SK-N-SH (cell line): ENCODE data around the gene RELN. TPM values are rescaled to one million over a fixed set of nuclear protein-coding genes. Genes with fewer than 3 reads are reported as not detected.

Experiments
- CTCF ChIA-PET: fragments of 300-600, 350-600 bp; formaldehyde crosslinking; extraction: SDS; loops from one replicate; lab custom pipeline; 2021; lab: Yijun Ruan, JAX
- POLR2A ChIA-PET: fragments of 350-600 bp; sonication (Branson Sonifier 250); formaldehyde crosslinking; extraction: SDS; loops from one replicate; lab custom pipeline; 2020; ENCODE audit warnings: antibody characterized with exemption, inconsistent platforms; lab: Yijun Ruan, JAX
- DNase-seq: peaks from one replicate; pipeline ENCODE4 v3.0.0; 2012
- H2AFZ ChIP-seq: fragments of 200-600 bp; sonication (generic); 2 replicates; pipeline ENCODE4 v1.8.1; 2016; ENCODE audit warnings: antibody characterized with exemption, mild to moderate bottlenecking, low read depth
- H3F3A ChIP-seq: fragments of 200-600 bp; sonication (generic); replicated peaks from 2 replicates; pipeline ENCODE3; 2016; ENCODE audit warnings: antibody characterized with exemption, mild to moderate bottlenecking; ENCODE audit not compliant: insufficient read depth
- H3K27ac ChIP-seq, 2 experiments: fragments of 200-500 bp in 1 of 2; fragments of 200-600 bp in 1 of 2; sonication (Bioruptor generic) in 1 of 2; sonication (generic), shearing (Covaris generic) in 1 of 2; 2 replicates each; pipeline versions ENCODE4 v1.5.1 to v1.6.1; 2014 to 2016; ENCODE audit warnings: low read depth in 2 of 2, inconsistent platforms in 1 of 2, low read length in 1 of 2, mild to moderate bottlenecking in 1 of 2, mixed read lengths in 1 of 2
- H3K27me3 ChIP-seq: fragments of 200-600 bp; sonication (generic), shearing (Covaris generic); 2 replicates; pipeline ENCODE4 v1.6.1; 2016; ENCODE audit warnings: mixed run types; ENCODE audit not compliant: insufficient read depth
- H3K36me3 ChIP-seq, 2 experiments: fragments of 200-500 bp in 1 of 2; fragments of 200-600 bp in 1 of 2; sonication (Bioruptor generic) in 1 of 2; sonication (generic) in 1 of 2; replicated peaks in 1 of 2; 2 replicates each; pipeline versions ENCODE3 to v1.5.1; 2014 to 2016; ENCODE audit warnings: low read length in 1 of 2, mild to moderate bottlenecking in 1 of 2; ENCODE audit not compliant: insufficient read depth in 2 of 2, control insufficient read depth in 1 of 2
- H3K4me1 ChIP-seq, 2 experiments: fragments of 200-500 bp in 1 of 2; fragments of 200-600 bp in 1 of 2; sonication (Bioruptor generic) in 1 of 2; sonication (generic), shearing (Covaris generic) in 1 of 2; 2 replicates each; pipeline versions ENCODE4 v1.5.1 to v1.6.1; 2014 to 2016; ENCODE audit warnings: low read depth in 1 of 2, low read length in 1 of 2, mixed run types in 1 of 2; ENCODE audit not compliant: insufficient read depth in 2 of 2, control insufficient read depth in 1 of 2
- H3K4me2 ChIP-seq: fragments of 200-600 bp; sonication (generic), shearing (Covaris generic); 2 replicates; pipeline ENCODE4 v1.6.1; 2017; ENCODE audit warnings: mixed run types
- H3K4me3 ChIP-seq, 2 experiments: fragments of 200-500 bp in 1 of 2; fragments of 200-600 bp in 1 of 2; sonication (Bioruptor generic) in 1 of 2; sonication (generic), shearing (Covaris generic) in 1 of 2; 2 replicates each; pipeline versions ENCODE4 v1.5.1 to v1.8.1; 2014 to 2016; ENCODE audit warnings: low read depth in 2 of 2, inconsistent platforms in 1 of 2, low read length in 1 of 2, mild to moderate bottlenecking in 1 of 2, mixed read lengths in 1 of 2, moderate library complexity in 1 of 2
- H3K79me2 ChIP-seq: fragments of 200-600 bp; sonication (generic); 2 replicates; pipeline ENCODE4 v1.8.1; 2017; ENCODE audit warnings: mild to moderate bottlenecking; ENCODE audit not compliant: insufficient read depth
- H3K9ac ChIP-seq: fragments of 200-600 bp; sonication (generic); 2 replicates; pipeline ENCODE4 v1.6.1; 2017; ENCODE audit warnings: mixed run types
- H3K9me2 ChIP-seq: fragments of 200-600 bp; sonication (generic); 2 replicates; pipeline ENCODE4 v1.6.1; 2017; ENCODE audit warnings: mixed run types
- H3K9me3 ChIP-seq: fragments of 200-600 bp; sonication (generic); 2 replicates; pipeline ENCODE4 v1.6.1; 2017; ENCODE audit warnings: mixed run types, mild to moderate bottlenecking, moderate library complexity
- H4K20me1 ChIP-seq: fragments of 200-600 bp; sonication (generic); 2 replicates; pipeline ENCODE4 v1.6.1; 2017; ENCODE audit warnings: mild to moderate bottlenecking, mixed run types; ENCODE audit not compliant: insufficient read depth
- CHD2 ChIP-seq: fragments of 150-350 bp; IDR thresholded peaks from 2 replicates; pipeline ENCODE4 v1.6.1; 2018; ENCODE audit warnings: low read length; ENCODE audit not compliant: partially characterized antibody
- FOXJ3 ChIP-seq: sonication (generic); formaldehyde crosslinking; IDR thresholded peaks from 2 replicates; pipeline ENCODE4 v1.5.1; 2020; ENCODE audit warnings: mild to moderate bottlenecking, missing genetic modification reagents
- FOXM1 ChIP-seq: IDR thresholded peaks from 2 replicates; pipeline ENCODE4 v1.4.0; 2012; ENCODE audit warnings: low read depth, mild to moderate bottlenecking
- NFIC ChIP-seq: IDR thresholded peaks from 2 replicates; pipeline ENCODE4 v1.4.0; 2012; ENCODE audit warnings: borderline replicate concordance
- PBX3 ChIP-seq: IDR thresholded peaks from 2 replicates; pipeline ENCODE4; 2012
- POLR2AphosphoS5 ChIP-seq: IDR thresholded peaks from 2 replicates; pipeline ENCODE4 v1.6.1; 2012; ENCODE audit warnings: low read depth, low read length
- RFX5 ChIP-seq: IDR thresholded peaks from 2 replicates; pipeline ENCODE4 v1.6.1; 2012; ENCODE audit warnings: mild to moderate bottlenecking, improper control_type of control experiment, low read length
- RXRA ChIP-seq: IDR thresholded peaks from 2 replicates; pipeline ENCODE4 v1.4.0; 2012; ENCODE audit warnings: low read depth, mild to moderate bottlenecking, borderline replicate concordance
- SIN3A ChIP-seq: IDR thresholded peaks from 2 replicates; pipeline ENCODE4 v1.6.1; 2012; ENCODE audit warnings: low read depth, mild to moderate bottlenecking, low read length, moderate library complexity, borderline replicate concordance
- TAF1 ChIP-seq: IDR thresholded peaks from 2 replicates; pipeline ENCODE4 v1.6.1; 2012; ENCODE audit warnings: low read depth, mild to moderate bottlenecking, low read length, moderate library complexity, borderline replicate concordance
- TCF12 ChIP-seq: IDR thresholded peaks from 2 replicates; pipeline ENCODE4 v1.4.0; 2012
- WGBS: methylation state at CpG from one replicate; pipeline ENCODE4 v1.1.6; 2017; ENCODE audit warnings: low lambda C conversion rate; 5-methylcytosine and 5-hydroxymethylcytosine counted together
- polyA plus RNA-seq, 3 experiments: library from polyadenylated mRNA; depleted of rRNA; stranded (reverse); fragments of >200 nt; gene quantifications; 2 replicates each; pipeline ENCODE4 v1.2.3, GENCODE V29; 2012
- TF ChIP-seq, protein P1 (sequence below): IDR thresholded peaks from 2 replicates; pipeline ENCODE4 v1.4.0; 2012; ENCODE audit warnings: low read depth, borderline replicate concordance
- TF ChIP-seq, protein P2 (sequence below): fragments of 150-350 bp; IDR thresholded peaks from 2 replicates; pipeline ENCODE4 v1.6.1; 2016; ENCODE audit warnings: mild to moderate bottlenecking, low read depth, low read length

The RELN gene
- polyA plus RNA-seq, 1 of the 3 experiments (the other 2 are of a cell fraction): 0.02 TPM

GRCh38 chr7:103711413-103711812, 278.0 kb downstream of the RELN start:
- Histone ChIP-seq H3K9ac (no peak overlapping the region), H3K79me2 (no peaks in the 10 kb centered on the region), H3K4me1 (peaks cover 5 to 17% of the 10 kb centered on the region in 2 experiments; a peak in 2 of 4 replicates), H3F3A (peaks cover 24% of the 10 kb centered on the region), H2AFZ (no peak overlapping the region), H3K9me3 (no peaks in the 10 kb centered on the region), H3K9me2 (no peaks in the 10 kb centered on the region), H3K36me3 (no peaks in the 10 kb centered on the region), H3K4me3 (no peak overlapping the region), H3K27me3 (no peaks in the 10 kb centered on the region), H3K4me2 (no peak overlapping the region), H3K27ac (peak overlapping the region in 1 of 2 experiments; percentile 34; a peak in 2 of 4 replicates), H4K20me1 (no peaks in the 10 kb centered on the region)
- WGBS: 56% methylated on average over 4 of the region's 4 CpGs
- no peak for DNase-seq
- CTCF ChIA-PET: interaction anchor here (1.2 kb wide), 1 partner anchor 20 kb away, joined by 3 read pairs; no protein-coding TSS in a partner anchor
- TF ChIP-seq, protein P1, sequence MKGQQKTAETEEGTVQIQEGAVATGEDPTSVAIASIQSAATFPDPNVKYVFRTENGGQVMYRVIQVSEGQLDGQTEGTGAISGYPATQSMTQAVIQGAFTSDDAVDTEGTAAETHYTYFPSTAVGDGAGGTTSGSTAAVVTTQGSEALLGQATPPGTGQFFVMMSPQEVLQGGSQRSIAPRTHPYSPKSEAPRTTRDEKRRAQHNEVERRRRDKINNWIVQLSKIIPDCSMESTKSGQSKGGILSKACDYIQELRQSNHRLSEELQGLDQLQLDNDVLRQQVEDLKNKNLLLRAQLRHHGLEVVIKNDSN: no peak
- POLR2A ChIA-PET: interaction anchor here (0.5 kb wide), 1 partner anchor 476 kb away, joined by 6 read pairs; no protein-coding TSS in a partner anchor

DNA sequence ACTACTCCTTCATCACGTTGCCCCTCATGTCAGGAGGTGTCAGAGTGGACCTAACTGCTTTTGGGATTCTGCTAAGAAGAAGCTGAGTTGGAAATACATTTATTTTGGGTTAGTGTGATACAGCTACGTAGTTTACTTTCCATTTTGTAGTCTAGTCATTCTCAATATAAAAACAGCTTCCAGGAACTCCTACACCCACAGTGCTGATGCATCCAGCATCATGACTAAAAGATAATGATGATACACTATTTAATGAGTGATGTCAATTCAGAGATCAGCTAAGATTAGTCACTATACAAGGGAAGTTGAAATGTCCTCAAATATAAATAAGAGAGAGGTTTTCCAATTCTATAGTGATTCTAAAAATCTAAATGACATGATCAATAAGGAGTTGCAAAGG, 279.2 kb downstream of the RELN start:
- Histone ChIP-seq H3K79me2 (no peaks in the 10 kb centered on the region), H3K4me1 (peaks cover 5 to 14% of the 10 kb centered on the region in 2 experiments; a peak in 2 of 4 replicates), H3K36me3 (no peaks in the 10 kb centered on the region), H3K9me2 (no peaks in the 10 kb centered on the region), H2AFZ (no peak overlapping the region; the same call in 1 of the 2 replicates), H4K20me1 (no peaks in the 10 kb centered on the region), H3K4me3 (no peak overlapping the region), H3F3A (peaks cover 24% of the 10 kb centered on the region), H3K27me3 (no peaks in the 10 kb centered on the region), H3K9me3 (no peaks in the 10 kb centered on the region), H3K27ac (peak overlapping the region in 1 of 2 experiments; percentile 19; a peak in 2 of 4 replicates), H3K9ac (no peak overlapping the region), H3K4me2 (peak overlapping the region; percentile 1; the same call in 1 of the 2 replicates)
- TF ChIP-seq TCF12: no peak
- TF ChIP-seq RFX5: no peak
- TF ChIP-seq NFIC: no peak
- TF ChIP-seq SIN3A: no peak
- TF ChIP-seq, protein P2, sequence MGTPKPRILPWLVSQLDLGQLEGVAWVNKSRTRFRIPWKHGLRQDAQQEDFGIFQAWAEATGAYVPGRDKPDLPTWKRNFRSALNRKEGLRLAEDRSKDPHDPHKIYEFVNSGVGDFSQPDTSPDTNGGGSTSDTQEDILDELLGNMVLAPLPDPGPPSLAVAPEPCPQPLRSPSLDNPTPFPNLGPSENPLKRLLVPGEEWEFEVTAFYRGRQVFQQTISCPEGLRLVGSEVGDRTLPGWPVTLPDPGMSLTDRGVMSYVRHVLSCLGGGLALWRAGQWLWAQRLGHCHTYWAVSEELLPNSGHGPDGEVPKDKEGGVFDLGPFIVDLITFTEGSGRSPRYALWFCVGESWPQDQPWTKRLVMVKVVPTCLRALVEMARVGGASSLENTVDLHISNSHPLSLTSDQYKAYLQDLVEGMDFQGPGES: no peak
- no peak for TF ChIP-seq TAF1
- TF ChIP-seq RXRA: no peak
- TF ChIP-seq FOXM1: no peak
- no peak for TF ChIP-seq FOXJ3 (CRISPR knock-in tag)
- no peak for TF ChIP-seq CHD2
- no peak for TF ChIP-seq POLR2AphosphoS5
- no peak for TF ChIP-seq PBX3
- CTCF ChIA-PET: interaction anchor here (0.7 to 1.2 kb wide), 2 partner anchors 19 to 37 kb away, joined by 3 read pairs; no protein-coding TSS in a partner anchor
- 38% methylated on average over 2 of the region's 2 CpGs for WGBS
- POLR2A ChIA-PET: interaction anchor here (1.1 kb wide), 1 partner anchor 11 kb away, joined by 3 read pairs; no protein-coding TSS in a partner anchor
- no peak for DNase-seq
